Neural cell (in vitro differentiated cells): ENCODE data around the gene RASGEF1B. TPM values are rescaled to one million over a fixed set of nuclear protein-coding genes. Genes with fewer than 3 reads are reported as not detected.
"Not testable (repeated sequence)": the region's sequence is repeated elsewhere in the genome, so short reads cannot be mapped to it uniquely, and the experiment has no call there.

Experiments
- H2AFZ ChIP-seq: fragments of 200-600, 300-800 bp; sonication (generic), shearing (Covaris generic); 2 replicates; pipeline ENCODE4 v1.6.0; 2014; ENCODE audit warnings: low read depth, mild to moderate bottlenecking, antibody characterized with exemption, low read length, moderate library complexity
- H3F3A ChIP-seq: fragments of 200-600 bp; shearing (Covaris generic); 2 replicates; pipeline ENCODE4 v1.6.1; 2016; ENCODE audit warnings: mild to moderate bottlenecking, moderate library complexity, mixed read lengths, antibody characterized with exemption, low read length; ENCODE audit not compliant: insufficient read depth, poor library complexity, severe bottlenecking
- H3K27ac ChIP-seq: fragments of 200-600, 300-800 bp; sonication (generic), shearing (Covaris generic); 2 replicates; pipeline ENCODE4 v1.5.1; 2014; ENCODE audit warnings: mild to moderate bottlenecking, low read length, moderate library complexity
- H3K27me3 ChIP-seq: fragments of 300-800, 200-600 bp; sonication (generic), shearing (Covaris generic); 2 replicates; pipeline ENCODE4 v1.6.0; 2014; ENCODE audit warnings: mild to moderate bottlenecking, low read depth, low read length, moderate library complexity; ENCODE audit not compliant: insufficient read depth
- H3K36me3 ChIP-seq: fragments of 300-800, 200-600 bp; sonication (generic), shearing (Covaris generic); 2 replicates; pipeline ENCODE4 v1.5.1; 2014; ENCODE audit warnings: mild to moderate bottlenecking, antibody characterized with exemption, low read length, moderate library complexity; ENCODE audit not compliant: insufficient read depth
- H3K4me2 ChIP-seq: fragments of 300-800, 200-600 bp; sonication (generic), shearing (Covaris generic); 2 replicates; pipeline ENCODE4 v1.6.0; 2014; ENCODE audit warnings: mild to moderate bottlenecking, low read length
- H3K4me3 ChIP-seq: fragments of 300-800, 200-600 bp; sonication (generic), shearing (Covaris generic); 2 replicates; pipeline ENCODE4 v1.5.1; 2014; ENCODE audit warnings: mild to moderate bottlenecking, low read length, moderate library complexity
- H3K79me2 ChIP-seq: fragments of 200-600 bp; shearing (Covaris generic); replicated peaks from 2 replicates; pipeline ENCODE4 v1.6.0; 2014; ENCODE audit warnings: mild to moderate bottlenecking, low read length, moderate library complexity; ENCODE audit not compliant: insufficient read depth
- H3K9ac ChIP-seq: fragments of 300-800, 200-600 bp; sonication (generic), shearing (Covaris generic); 2 replicates; pipeline ENCODE4 v1.6.1; 2016; ENCODE audit warnings: mild to moderate bottlenecking, low read length, mixed read lengths
- H3K9me2 ChIP-seq: fragments of 200-600 bp; shearing (Covaris generic); 2 replicates; pipeline ENCODE4 v1.6.1; 2016; ENCODE audit warnings: mild to moderate bottlenecking, low read length, mixed read lengths; ENCODE audit not compliant: insufficient read depth
- H3K9me3 ChIP-seq: fragments of 200-600, 300-800 bp; sonication (generic), shearing (Covaris generic); 2 replicates; pipeline ENCODE4 v1.6.1; 2016; ENCODE audit warnings: mild to moderate bottlenecking, mixed run types, low read length, moderate library complexity, mixed read lengths
- H4K20me1 ChIP-seq: fragments of 200-600 bp; shearing (Covaris generic); 2 replicates; pipeline ENCODE4 v1.6.1; 2016; ENCODE audit warnings: mild to moderate bottlenecking, mixed run types; ENCODE audit not compliant: insufficient read depth
- CTCF ChIP-seq: fragments of 450-650 bp; IDR thresholded peaks from 2 replicates; pipeline ENCODE4 v1.5.1; 2014; ENCODE audit warnings: antibody characterized with exemption, mild to moderate bottlenecking, moderate library complexity; ENCODE audit not compliant: poor library complexity, severe bottlenecking
- EP300 ChIP-seq: fragments of 450-650 bp; conservative IDR thresholded peaks from 2 replicates; pipeline ENCODE4 v1.6.1; 2014; ENCODE audit warnings: antibody characterized with exemption, mild to moderate bottlenecking, moderate library complexity; ENCODE audit not compliant: poor library complexity, severe bottlenecking
- EZH2 ChIP-seq: fragments of 200-600, 300-800 bp; shearing (Covaris generic), sonication (generic); IDR thresholded peaks from 2 replicates; pipeline ENCODE4 v1.6.1; 2014; ENCODE audit warnings: antibody characterized with exemption, low read length, borderline replicate concordance, mild to moderate bottlenecking; ENCODE audit not compliant: insufficient read depth, poor library complexity, severe bottlenecking
- MXI1 ChIP-seq: fragments of 450-650 bp; conservative IDR thresholded peaks from 2 replicates; pipeline ENCODE4 v1.6.1; 2014; ENCODE audit warnings: antibody characterized with exemption, mild to moderate bottlenecking; ENCODE audit not compliant: poor library complexity, severe bottlenecking
- POLR2AphosphoS5 ChIP-seq: IDR thresholded peaks from 2 replicates; pipeline ENCODE4 v1.6.1; 2012
- RAD21 ChIP-seq: fragments of 450-650 bp; conservative IDR thresholded peaks from 2 replicates; pipeline ENCODE4 v1.6.1; 2014; ENCODE audit warnings: antibody characterized with exemption, mild to moderate bottlenecking, moderate library complexity
- REST ChIP-seq: IDR thresholded peaks from 2 replicates; pipeline ENCODE4 v1.6.1; 2012; ENCODE audit warnings: borderline replicate concordance
- SMC3 ChIP-seq: fragments of 450-650 bp; conservative IDR thresholded peaks from 2 replicates; pipeline ENCODE4 v1.6.1; 2014; ENCODE audit warnings: antibody characterized with exemption, mild to moderate bottlenecking, moderate library complexity; ENCODE audit not compliant: poor library complexity
- TAF1 ChIP-seq: IDR thresholded peaks from 2 replicates; pipeline ENCODE4 v1.6.1; 2012; ENCODE audit warnings: low read depth
- polyA plus RNA-seq: library from polyadenylated mRNA; depleted of rRNA; stranded (reverse); fragments of >200 nt; gene quantifications from 2 replicates; pipeline ENCODE4 v1.2.3, GENCODE V29; 2014

Gene RASGEF1B
- polyA plus RNA-seq, 1 donor from 2014 or later = 21.5 TPM

- no peaks in the 10 kb centered on the region for H3K36me3 ChIP-seq
- no peaks in the 10 kb centered on the region for H3K27me3 ChIP-seq
- H3K4me2 ChIP-seq = no peak overlapping the region
- H3K27ac ChIP-seq = no peak overlapping the region
- H4K20me1 ChIP-seq = no peaks in the 10 kb centered on the region
- no peaks in the 10 kb centered on the region for H3F3A ChIP-seq
- TF ChIP-seq MXI1 = no peak
- TF ChIP-seq SMC3 = no peak
- TF ChIP-seq POLR2AphosphoS5 = no peak
- TF ChIP-seq CTCF = no peak
- no peak for TF ChIP-seq TAF1
- TF ChIP-seq EP300 = no peak
- TF ChIP-seq EZH2 = no peak
- no peak for TF ChIP-seq RAD21
- TF ChIP-seq REST = no peak
- H2AFZ ChIP-seq = no peak overlapping the region
- H3K9me3 ChIP-seq = no peaks in the 10 kb centered on the region
- H3K9me2 ChIP-seq = no peaks in the 10 kb centered on the region
- no peak overlapping the region for H3K4me3 ChIP-seq
- no peak overlapping the region for H3K9ac ChIP-seq
- H3K79me2 ChIP-seq = no peaks in the 10 kb centered on the region
These were observed 9.4 kb upstream of the RASGEF1B start for GRCh38 chr4:81481151-81481550.

DNA sequence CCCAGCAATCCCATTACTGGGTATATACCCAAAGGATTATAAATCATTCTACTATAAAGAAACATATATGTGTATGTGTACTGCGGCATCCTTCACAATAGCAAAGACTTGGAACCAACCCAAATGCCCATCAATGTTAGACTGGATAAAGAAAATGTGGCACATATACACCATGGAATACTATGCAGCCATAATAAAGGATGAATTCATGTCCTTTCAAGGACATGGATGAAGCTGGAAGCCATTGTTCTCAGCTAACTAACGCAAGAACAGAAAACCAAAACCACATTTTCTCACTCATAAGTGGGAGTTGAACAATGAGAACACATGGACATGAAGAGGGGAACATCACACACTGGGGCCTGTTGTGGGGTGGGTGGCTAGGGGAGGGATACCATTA is 7.9 kb upstream of the RASGEF1B start:
- H3K9ac ChIP-seq, H3F3A ChIP-seq: not testable (repeated sequence)

DNA sequence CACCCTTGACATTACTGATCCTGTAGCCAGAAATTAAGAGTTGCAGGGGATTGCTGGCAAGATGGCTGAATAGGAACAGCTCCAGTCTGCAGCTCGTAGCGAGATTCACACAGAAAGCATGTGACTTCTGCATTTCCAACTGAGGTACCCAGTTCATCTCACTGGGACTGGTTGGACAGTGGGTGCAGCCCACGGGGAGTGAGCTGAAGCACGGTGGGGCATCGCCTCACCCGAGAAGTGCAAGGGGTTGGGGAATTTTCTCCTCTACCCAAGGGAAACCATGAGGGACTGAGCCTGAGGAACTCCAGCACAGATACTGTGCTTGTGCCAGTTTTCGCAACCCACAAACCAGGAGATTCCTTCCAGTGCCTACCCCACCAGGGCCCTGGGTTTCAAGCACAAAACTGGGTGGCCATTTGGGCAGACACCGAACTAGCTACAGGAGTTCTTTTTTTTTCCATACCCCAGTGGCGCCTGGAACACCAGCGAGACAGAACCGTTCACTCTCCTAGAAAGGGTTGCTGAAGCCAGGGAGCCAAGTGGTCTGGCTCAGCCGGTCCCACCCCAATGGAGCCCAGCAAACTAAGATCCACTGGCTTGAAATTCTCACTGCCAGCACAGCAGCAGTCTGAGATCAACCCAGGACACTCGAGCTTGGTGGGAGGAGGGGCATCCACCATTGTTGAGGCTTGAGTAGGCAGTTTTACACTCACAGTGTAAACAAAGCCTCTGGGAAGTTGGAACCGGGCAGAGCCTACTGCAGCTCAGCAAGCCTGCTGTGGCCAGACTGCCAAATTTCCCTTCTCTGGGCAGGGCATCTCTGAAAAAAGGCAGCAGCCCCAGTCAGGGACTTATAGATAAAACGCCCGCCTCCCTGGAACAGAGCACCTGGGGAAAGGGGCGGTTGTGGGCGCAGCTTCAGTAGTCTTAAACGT is 1.9 kb upstream of the RASGEF1B start:
- H4K20me1 ChIP-seq, H2AFZ ChIP-seq, H3K9me2 ChIP-seq, H3K4me2 ChIP-seq, H3K36me3 ChIP-seq, H3K27me3 ChIP-seq, H3K27ac ChIP-seq, H3F3A ChIP-seq, H3K9me3 ChIP-seq, H3K9ac ChIP-seq, H3K4me3 ChIP-seq: not testable (repeated sequence)
- peaks cover 17% of the 10 kb centered on the region for H3K79me2 ChIP-seq

More for the DNA sequence above, 7.9 kb upstream of the RASGEF1B start:
- not testable (repeated sequence) for H3K4me3 ChIP-seq, H4K20me1 ChIP-seq, H3K79me2 ChIP-seq, H3K4me2 ChIP-seq, H2AFZ ChIP-seq, H3K27ac ChIP-seq, H3K36me3 ChIP-seq, H3K27me3 ChIP-seq, H3K9me2 ChIP-seq, H3K9me3 ChIP-seq
